Measurements from ENCODE around the gene ZNF556.

ZNF556 gene

DNA sequence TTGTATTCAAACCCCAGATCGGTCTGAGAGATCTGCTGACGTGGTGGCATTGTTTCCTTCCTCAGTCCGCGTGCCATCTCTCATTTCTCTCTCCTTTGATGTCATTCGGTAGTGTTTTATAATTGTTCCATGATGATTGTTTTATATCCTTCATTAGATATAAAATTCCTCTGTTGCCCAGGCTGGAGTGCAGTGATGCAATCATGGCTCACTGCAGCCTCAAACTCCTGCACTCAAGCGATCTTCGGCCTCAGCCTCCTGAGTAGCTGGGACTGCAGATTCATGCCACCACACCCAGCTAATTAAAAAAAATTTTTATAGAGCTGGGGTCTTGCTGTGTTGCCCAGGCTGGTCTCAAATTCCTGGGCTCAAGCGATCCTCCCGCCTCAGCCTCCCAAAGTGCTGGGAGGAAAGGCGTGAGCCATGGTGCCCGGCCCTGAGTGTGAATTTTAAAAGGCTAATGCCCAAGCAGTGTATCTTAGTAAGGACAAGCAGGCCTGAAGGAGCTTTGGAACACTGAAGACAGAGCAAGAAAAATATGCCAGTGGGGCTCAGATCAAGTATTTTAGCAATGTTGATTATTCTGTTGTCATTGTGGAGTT, 38.9 kb downstream of the ZNF556 start:
- DNase-seq (ENCODE audit: low read depth): no peak

DNA sequence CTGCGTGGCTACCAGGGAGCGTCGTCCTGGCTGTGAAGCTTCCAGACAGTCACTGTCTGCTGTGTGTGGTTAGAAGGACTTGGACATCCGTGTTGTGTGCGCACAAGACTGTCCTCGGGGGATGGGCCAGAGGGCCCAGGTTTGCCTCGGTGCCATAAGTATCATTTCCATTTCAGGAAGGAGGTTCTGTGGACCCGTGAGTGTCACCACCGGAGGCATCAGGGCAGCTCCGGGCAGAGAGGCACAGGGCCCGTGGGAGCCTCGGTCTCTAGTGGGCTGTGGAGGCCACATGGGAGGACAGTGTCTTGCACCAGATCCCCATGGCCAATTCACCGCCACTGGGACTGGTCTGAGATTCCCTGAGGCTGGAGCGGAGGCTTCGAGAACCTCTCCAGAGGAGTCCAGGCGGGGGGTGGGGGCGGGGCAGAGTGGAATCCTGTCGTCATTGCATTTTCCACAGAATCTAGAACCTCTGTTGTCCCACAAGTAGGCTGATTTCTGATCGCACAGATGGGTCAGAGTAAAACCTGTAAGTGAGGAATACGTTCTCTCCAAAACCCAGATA, 39.6 kb downstream of the ZNF556 start:
- no peak for DNase-seq (ENCODE audit: low read depth)

DNA sequence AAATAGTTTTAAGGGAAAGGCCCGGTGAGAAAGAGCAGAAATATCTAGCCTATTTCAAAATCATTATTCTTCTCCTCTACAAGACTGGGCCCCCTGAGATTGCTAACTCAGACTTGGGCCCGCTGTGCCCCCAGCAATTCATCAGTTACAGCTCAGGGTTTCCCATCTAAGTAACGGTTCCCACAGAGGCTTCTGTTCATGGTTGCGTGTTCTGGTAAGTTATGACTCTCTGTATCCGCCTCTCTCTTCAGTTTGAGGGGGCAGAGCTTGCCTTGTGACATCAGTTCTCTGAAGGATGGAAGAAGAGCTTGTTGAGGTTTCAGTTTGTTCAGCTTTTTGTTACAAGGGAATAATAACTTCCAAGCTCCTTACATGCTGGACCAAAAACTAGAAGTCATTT, 45.2 kb downstream of the ZNF556 start:
- DNase-seq (ENCODE audit: low read depth): no peak

DNA sequence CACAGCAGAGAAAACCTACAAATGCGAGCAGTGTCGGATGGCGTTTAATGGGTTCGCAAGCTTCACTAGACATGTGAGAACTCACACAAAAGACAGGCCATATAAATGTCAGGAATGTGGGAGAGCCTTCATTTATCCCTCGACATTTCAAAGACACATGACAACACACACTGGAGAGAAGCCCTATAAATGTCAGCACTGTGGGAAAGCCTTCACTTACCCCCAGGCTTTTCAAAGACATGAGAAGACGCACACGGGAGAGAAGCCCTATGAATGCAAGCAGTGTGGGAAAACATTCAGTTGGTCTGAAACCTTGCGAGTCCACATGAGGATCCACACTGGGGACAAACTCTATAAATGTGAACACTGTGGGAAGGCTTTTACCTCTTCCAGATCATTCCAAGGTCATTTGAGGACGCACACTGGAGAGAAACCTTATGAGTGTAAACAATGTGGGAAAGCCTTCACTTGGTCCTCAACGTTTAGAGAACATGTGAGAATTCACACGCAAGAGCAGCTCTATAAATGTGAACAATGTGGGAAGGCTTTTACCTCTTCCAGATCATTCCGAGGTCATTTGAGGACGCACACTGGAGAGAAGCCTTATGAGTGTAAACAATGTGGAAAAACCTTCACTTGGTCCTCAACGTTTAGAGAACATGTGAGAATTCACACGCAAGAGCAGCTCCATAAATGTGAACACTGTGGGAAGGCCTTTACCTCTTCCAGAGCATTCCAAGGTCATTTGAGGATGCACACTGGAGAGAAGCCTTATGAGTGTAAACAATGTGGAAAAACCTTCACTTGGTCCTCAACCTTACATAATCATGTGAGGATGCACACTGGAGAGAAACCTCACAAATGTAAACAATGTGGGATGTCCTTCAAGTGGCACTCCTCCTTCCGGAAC, 50.4 kb downstream of the ZNF556 start:
- DNase-seq (ENCODE audit: low read depth): no peak

DNA sequence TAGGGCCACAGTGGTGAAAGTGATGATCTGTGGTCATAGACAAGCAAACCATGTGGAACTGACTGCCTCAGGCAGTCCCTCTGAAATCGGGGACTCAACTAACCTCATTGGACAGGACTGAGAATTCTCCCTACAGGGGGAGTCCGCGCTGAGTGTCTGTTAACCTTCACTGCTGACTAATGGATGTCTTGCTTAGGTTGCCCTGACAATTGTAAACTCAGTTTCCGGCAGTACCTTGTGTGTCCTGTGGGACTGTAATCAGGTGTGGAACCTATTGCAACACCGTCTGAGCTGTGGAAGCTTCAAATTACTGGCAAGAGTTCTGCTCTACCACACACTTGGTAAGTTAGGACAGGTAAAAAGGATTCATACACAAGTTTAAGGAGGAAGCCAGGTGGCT, 55.9 kb downstream of the ZNF556 start:
- DNase-seq (ENCODE audit: low read depth): no peak

- DNase-seq (ENCODE audit: low read depth): no peak
Observed at GRCh38 chr19:2923510-2923909, 56.4 kb downstream of the ZNF556 start.

- DNase-seq (ENCODE audit: low read depth): no peak
Observed at GRCh38 chr19:2926341-2927031, 59.4 kb downstream of the ZNF556 start.

DNA sequence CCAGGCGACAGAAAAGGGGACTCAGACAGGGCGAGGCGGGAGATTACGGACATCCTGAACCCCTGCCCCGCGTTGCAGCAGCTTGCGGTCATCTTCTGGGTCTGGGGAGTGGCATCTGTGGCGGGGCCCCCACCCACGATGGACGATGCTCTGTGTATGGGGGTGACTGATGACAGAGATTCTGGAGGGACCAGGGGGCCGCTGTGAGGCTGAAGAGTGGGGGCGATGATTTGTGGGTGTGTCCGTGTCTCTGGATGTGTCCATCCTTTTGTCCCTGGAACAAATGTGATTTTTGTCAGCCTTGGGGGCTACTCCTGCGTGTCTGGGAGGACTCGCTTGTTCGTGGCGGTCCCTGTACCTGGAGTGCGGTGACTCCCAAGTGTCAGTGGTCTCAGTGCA, 59.9 kb downstream of the ZNF556 start:
- no peak for DNase-seq (ENCODE audit: low read depth)

All from T-helper 22 cell (primary cell).